HepG2 (cell line): ENCODE data around the gene FKBP5. TPM values are rescaled to one million over a fixed set of nuclear protein-coding genes. Genes with fewer than 3 reads are reported as not detected.

Source experiments
- ATAC-seq: fragments of 200-7000 bp; cut with Tn5 transposase; 3 replicates; pipeline ENCODE4 v1.9.1; 2020; ENCODE audit warnings: mild to moderate bottlenecking, moderate library complexity
- BruUV-seq: library from RNA; stranded (reverse); fragments of 400-500 nt; replicated peaks from 2 replicates; lab custom pipeline; 2021; lab: Mats Ljungman, UMichigan
- CTCF ChIA-PET: fragments of 300-600 bp; formaldehyde crosslinking; extraction: SDS; loops from one replicate; lab custom pipeline; 2021; ENCODE audit warnings: low total read pairs, inconsistent platforms, low intra/inter-chr PET ratio; lab: Yijun Ruan, JAX
- POLR2A ChIA-PET: fragments of 350-600 bp; sonication (Branson Sonifier 250); formaldehyde crosslinking; loops from one replicate; lab custom pipeline; 2020; ENCODE audit warnings: antibody characterized with exemption, inconsistent platforms; lab: Yijun Ruan, JAX
- DNase-seq: peaks from one replicate; pipeline ENCODE4 v3.0.0-alpha.2; 2015; ENCODE audit warnings: low spot score
- FAIRE-seq: peaks from 3 replicates; lab custom pipeline; 2011; peaks lifted over from hg19 to GRCh38; lab: Jason Lieb, UNC
- H2AFZ ChIP-seq: one replicate; pipeline ENCODE4 v1.6.1; 2011; ENCODE audit warnings: low read length, inconsistent platforms
- H3K27ac ChIP-seq: fragments of 300-600 bp; 3 replicates; pipeline ENCODE4 v1.8.0; 2011; ENCODE audit warnings: mixed run types, mild to moderate bottlenecking, mixed read lengths, low read length, inconsistent platforms; ENCODE audit not compliant: insufficient read depth; ENCODE audit errors: extremely low read length
- H3K27me3 ChIP-seq, 2 experiments: fragments of 200-600 bp in 1 of 2; 2 replicates in 1 of 2; 3 replicates in 1 of 2; pipeline versions ENCODE4 v1.6.0 to v1.8.0; 2011; ENCODE audit warnings: low read length in 2 of 2, mild to moderate bottlenecking in 2 of 2, moderate library complexity in 2 of 2, inconsistent platforms in 1 of 2; ENCODE audit not compliant: insufficient read depth in 2 of 2, control insufficient read depth in 1 of 2
- H3K36me3 ChIP-seq, 2 experiments: fragments of 200-600 bp in 1 of 2; replicated peaks in 1 of 2; 2 replicates in 1 of 2; 3 replicates in 1 of 2; pipeline versions ENCODE4 v1.5.1 to v1.8.0; 2011; ENCODE audit warnings: low read length in 2 of 2, inconsistent platforms in 1 of 2; ENCODE audit not compliant: insufficient read depth in 2 of 2, control insufficient read depth in 1 of 2
- H3K4me1 ChIP-seq: 2 replicates; pipeline ENCODE4 v1.5.1; 2012; ENCODE audit warnings: low read length, inconsistent platforms; ENCODE audit not compliant: insufficient read depth
- H3K4me2 ChIP-seq: 2 replicates; pipeline ENCODE4 v1.6.0; 2011; ENCODE audit warnings: low read depth, low read length, inconsistent platforms
- H3K4me3 ChIP-seq, 3 experiments: fragments of 200-600 bp in 1 of 3; sonication (generic), shearing (Covaris generic) in 1 of 3; replicated peaks in 1 of 3; 2 replicates each; pipeline ENCODE4 v1.5.1; 2011 to 2016; ENCODE audit warnings: low read length in 3 of 3, inconsistent platforms in 2 of 3, low read depth in 2 of 3, mild to moderate bottlenecking in 2 of 3, control low read depth in 1 of 3, mixed read lengths in 1 of 3; ENCODE audit not compliant: insufficient read depth in 1 of 3
- H3K79me2 ChIP-seq: one replicate; pipeline ENCODE4 v1.6.1; 2011; ENCODE audit warnings: low read length, inconsistent platforms; ENCODE audit not compliant: insufficient read depth
- H3K9ac ChIP-seq: 2 replicates; pipeline ENCODE4 v1.6.0; 2011; ENCODE audit warnings: mild to moderate bottlenecking, low read depth, low read length, inconsistent platforms; ENCODE audit not compliant: insufficient read depth
- H3K9me3 ChIP-seq: 2 replicates; pipeline ENCODE4 v1.5.1; 2012; ENCODE audit warnings: mild to moderate bottlenecking, low read length
- H4K20me1 ChIP-seq: 2 replicates; pipeline ENCODE4 v1.6.0; 2011; ENCODE audit warnings: inconsistent platforms, mild to moderate bottlenecking, low read length, moderate library complexity; ENCODE audit not compliant: insufficient read depth
- FOSL2 ChIP-seq: sonication (generic); formaldehyde crosslinking; IDR thresholded peaks from 2 replicates; pipeline ENCODE4 v1.4.0; 2020; ENCODE audit warnings: missing genetic modification reagents
- MTERF4 ChIP-seq: sonication (generic); formaldehyde crosslinking; IDR thresholded peaks from 2 replicates; pipeline ENCODE4 v1.8.0; 2023; ENCODE audit warnings: mild to moderate bottlenecking, missing genetic modification reagents
- MTF1 ChIP-seq: sonication (generic); formaldehyde crosslinking; IDR thresholded peaks from 2 replicates; pipeline ENCODE4 v1.5.0; 2020; ENCODE audit warnings: missing genetic modification reagents
- MZF1 ChIP-seq: sonication (generic); formaldehyde crosslinking; IDR thresholded peaks from 2 replicates; pipeline ENCODE4 v1.8.1; 2023; ENCODE audit warnings: mild to moderate bottlenecking, missing genetic modification reagents, borderline replicate concordance
- NRL ChIP-seq: sonication (generic); formaldehyde crosslinking; IDR thresholded peaks from 2 replicates; pipeline ENCODE4 v1.5.0; 2020; ENCODE audit warnings: missing genetic modification reagents, mild to moderate bottlenecking, moderate library complexity, borderline replicate concordance
- PBX2 ChIP-seq: IDR thresholded peaks from 2 replicates; pipeline ENCODE4 v1.6.1; 2016; ENCODE audit warnings: control low read depth
- TAF15 ChIP-seq: fragments of 200-400 bp; formaldehyde crosslinking; IDR thresholded peaks from one replicate; pipeline ENCODE4 v1.6.1; 2018; ENCODE audit warnings: mild to moderate bottlenecking, low read depth, low read length; ENCODE audit not compliant: poor library complexity, severe bottlenecking
- TOPORS ChIP-seq: sonication (generic); formaldehyde crosslinking; IDR thresholded peaks from 2 replicates; pipeline ENCODE4 v1.8.0; 2023; ENCODE audit warnings: mild to moderate bottlenecking, missing genetic modification reagents
- ZNF142 ChIP-seq: sonication (generic); formaldehyde crosslinking; IDR thresholded peaks from 2 replicates; pipeline ENCODE4 v1.4.0; 2020; ENCODE audit warnings: missing genetic modification reagents
- ZNF18 ChIP-seq: sonication (generic); formaldehyde crosslinking; IDR thresholded peaks from 2 replicates; pipeline ENCODE4 v1.8.0; 2022; ENCODE audit warnings: mild to moderate bottlenecking, missing genetic modification reagents; ENCODE audit not compliant: insufficient replicate concordance
- ZNF275 ChIP-seq: sonication (generic); formaldehyde crosslinking; IDR thresholded peaks from 2 replicates; pipeline ENCODE4 v1.8.0; 2022; ENCODE audit warnings: missing genetic modification reagents, mild to moderate bottlenecking, inconsistent platforms, borderline replicate concordance
- ZNF282 ChIP-seq: fragments of 450-650 bp; IDR thresholded peaks from 2 replicates; pipeline ENCODE4 v1.6.1; 2018; ENCODE audit not compliant: partially characterized antibody
- ZNF350 ChIP-seq: sonication (generic); formaldehyde crosslinking; IDR thresholded peaks from 2 replicates; pipeline ENCODE4 v1.4.0; 2020; ENCODE audit warnings: mild to moderate bottlenecking, low read depth, missing genetic modification reagents, borderline replicate concordance
- WGBS: methylation state at CpG from one replicate; pipeline ENCODE4 v1.1.6; 2017; ENCODE audit warnings: low lambda C conversion rate; 5-methylcytosine and 5-hydroxymethylcytosine counted together
- in situ Hi-C: cut with HindIII; loops from 2 replicates; pipeline ENCODE4 v1.10.0; 2017; ENCODE audit warnings: low pct_unique_long_range_greater_than_20kb; ENCODE audit not compliant: extremely low pct_ligation_motif_present
- intact Hi-C: fragments of 100-400 bp; cut with micrococcal nuclease; formaldehyde crosslinking; loops from one replicate; pipeline ENCODE4 v1.10.0; 2022; ENCODE audit not compliant: unreplicated experiment
- polyA plus RNA-seq, 8 experiments: library from polyadenylated mRNA; depleted of rRNA in 3 of 8; stranded (reverse) in 7 of 8; unstranded in 1 of 8; fragments of >200 nt; fragmentation: Illumina TruSeq in 4 of 8; extraction: Trizol in 4 of 8; gene quantifications; 2 replicates each; pipeline versions ENCODE4 v1.2.1 to v1.2.3, GENCODE V29; 2011 to 2016; ENCODE audit warnings: low read depth in 4 of 8, missing spikeins in 1 of 8, mixed read lengths in 1 of 8; ENCODE audit not compliant: insufficient read depth in 1 of 8
- total RNA-seq, 5 experiments: library from RNA; depleted of rRNA; stranded (reverse); fragments of >200 nt; fragmentation: Illumina TruSeq; extraction: Trizol; gene quantifications; 2 replicates each; pipeline ENCODE4 v1.2.3, GENCODE V29; 2016; ENCODE audit warnings: low read depth in 1 of 5

Gene FKBP5
- total and polyA plus RNA-seq, 2 of the 13 experiments (the other 11 are each of a cell fraction or from before 2014, with no cell fraction given): 8.0 to 17.4 TPM

- DNase-seq (peak; percentile 89), FAIRE-seq (no peak), ATAC-seq (peak; percentile 39)
- ChIA-PET POLR2A (interaction anchor here (1.0 to 1.8 kb wide), 2 partner anchors 129 to 401 kb away, joined by 3 to 19 read pairs; no protein-coding TSS in a partner anchor), CTCF (interaction anchor here (1.3 kb wide), 1 partner anchor 43 kb away, joined by 5 read pairs; the partner anchor contains the start of gene FKBP5)
- H3K9me3 ChIP-seq: no peaks in the 10 kb centered on the region
- H3K4me2 ChIP-seq: peak overlapping the region; percentile 87
- H3K27ac ChIP-seq: peak overlapping the region; percentile 87
- H2AFZ ChIP-seq: no peak overlapping the region
- H3K36me3 ChIP-seq: no peaks in the 10 kb centered on the region
- intact Hi-C loops (loop anchor here (10.0 kb wide), 1 partner anchor 437 kb away; the partner anchor contains the start of gene DEF6), in situ Hi-C loops (loop anchor here (10.0 kb wide), 1 partner anchor 417 kb away; no protein-coding TSS in a partner anchor)
- H3K9ac ChIP-seq: peak overlapping the region; percentile 77
- no TSS peak for BruUV-seq
- H3K27me3 ChIP-seq: no peaks in the 10 kb centered on the region; a peak in 1 of 5 replicates
- H4K20me1 ChIP-seq: no peaks in the 10 kb centered on the region
- no peaks in the 10 kb centered on the region for H3K79me2 ChIP-seq
- peak overlapping the region; percentile 63 to 88 (median 74) for H3K4me3 ChIP-seq
- peaks cover 64% of the 10 kb centered on the region for H3K4me1 ChIP-seq
- under 1% methylated on average over 22 of the region's 23 CpGs for WGBS
- TF ChIP-seq MTF1 (CRISPR knock-in tag) (no peak), TAF15 (peak; percentile 72), FOSL2 (no peak), PBX2 (CRISPR knock-in tag) (no peak), MTERF4 (CRISPR knock-in tag) (no peak; the same call in 1 of the 2 replicates), ZNF350 (no peak), TOPORS (CRISPR knock-in tag) (0 out of 2 replicates have a peak, but pooled peaks have one; percentile 12), ZNF275 (CRISPR knock-in tag) (no peak), MZF1 (CRISPR knock-in tag) (no peak), ZNF282 (no peak), NRL (CRISPR knock-in tag) (peak; percentile 92; the same call in 1 of the 2 replicates), ZNF18 (CRISPR knock-in tag) (peak; percentile 21), ZNF142 (CRISPR knock-in tag) (no peak)
Observed at GRCh38 chr6:35731414-35731735, 42.7 kb upstream of the FKBP5 start.
